ENCODE results near the gene PKN3.
"Not testable (repeated sequence)": the region's sequence is repeated elsewhere in the genome, so short reads cannot be mapped to it uniquely, and the experiment has no call there.

The PKN3 gene

GRCh38 chr9:128694344-128694743, 8.0 kb upstream of the PKN3 start:
- DNase-seq: no peak

- DNase-seq: no peak
Observed at GRCh38 chr9:128696923-128697707, 5.2 kb upstream of the PKN3 start.

- not testable (repeated sequence) for DNase-seq
Observed at GRCh38 chr9:128699096-128699795, 3.1 kb upstream of the PKN3 start.

- DNase-seq: no peak
Observed at GRCh38 chr9:128701227-128701854, 962 bp upstream of the PKN3 start.

DNA sequence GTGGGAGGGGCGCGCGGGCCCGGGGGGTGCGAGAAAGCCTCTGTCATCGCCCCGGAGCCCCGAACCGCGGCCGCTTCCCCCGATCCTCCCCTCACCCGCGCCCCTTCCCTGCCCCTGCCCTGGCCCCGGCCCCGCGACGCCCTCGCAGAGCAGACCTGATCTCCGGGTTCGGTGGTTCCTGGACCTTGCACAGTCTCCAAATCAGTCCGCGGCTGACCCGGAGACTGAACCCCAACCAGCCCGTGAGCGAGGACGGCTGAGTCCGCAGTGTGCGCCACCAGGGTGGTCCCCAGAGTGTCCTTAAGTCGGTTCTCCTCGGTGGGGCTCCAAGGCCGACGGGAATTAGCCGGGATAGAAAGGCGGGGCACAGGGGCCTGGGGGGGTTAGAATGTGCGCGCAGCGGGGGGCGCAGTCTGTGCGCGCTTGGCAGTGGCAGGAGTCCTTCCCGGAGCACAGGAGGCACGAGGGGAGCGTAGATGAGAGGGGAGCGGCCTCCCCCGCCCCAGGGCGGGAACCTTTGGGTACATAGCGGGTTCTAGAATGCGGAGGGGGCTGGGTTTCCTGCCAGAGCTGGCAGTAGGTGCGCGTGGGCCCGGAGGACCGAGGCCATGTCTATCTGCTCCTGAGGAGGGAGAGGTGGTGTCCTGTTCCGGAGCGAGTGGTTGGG, 779 bp downstream of the PKN3 start:
- no peak for DNase-seq

GRCh38 chr9:128703616-128704355, 1.5 kb downstream of the PKN3 start:
- no peak for DNase-seq

- no peak for DNase-seq
Observed at GRCh38 chr9:128704356-128704670, 2.0 kb downstream of the PKN3 start.

GRCh38 chr9:128705051-128705965, 3.0 kb downstream of the PKN3 start:
- no peak for DNase-seq

DNA sequence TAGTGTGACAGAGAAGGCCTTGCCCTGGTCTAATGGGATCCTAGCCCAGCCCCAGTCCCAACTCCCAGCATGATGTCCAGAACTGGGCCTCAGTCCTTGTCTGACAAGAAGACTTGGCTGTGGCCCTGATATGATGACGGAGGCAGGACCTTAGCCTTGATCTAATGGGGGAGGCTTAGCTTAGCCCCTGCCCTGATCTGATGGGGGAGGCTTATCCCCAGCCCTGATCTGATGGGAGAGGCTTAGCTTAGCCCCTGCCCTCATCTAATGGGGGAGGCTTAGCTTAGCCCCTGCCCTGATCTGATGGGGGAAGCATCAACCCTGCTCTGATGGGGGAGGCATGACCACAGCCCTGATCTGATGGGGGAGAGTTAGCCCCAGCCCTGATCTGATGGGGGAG, 3.7 kb downstream of the PKN3 start:
- no peak for DNase-seq

- DNase-seq: no peak
Observed at GRCh38 chr9:128706671-128707381, 4.5 kb downstream of the PKN3 start.

GRCh38 chr9:128707446-128707845, 5.1 kb downstream of the PKN3 start:
- DNase-seq: no peak

- DNase-seq: no peak
Observed at GRCh38 chr9:128712451-128713410, 10.4 kb downstream of the PKN3 start.

- no peak for DNase-seq
Observed at GRCh38 chr9:128713411-128713780, 11.1 kb downstream of the PKN3 start.

DNA sequence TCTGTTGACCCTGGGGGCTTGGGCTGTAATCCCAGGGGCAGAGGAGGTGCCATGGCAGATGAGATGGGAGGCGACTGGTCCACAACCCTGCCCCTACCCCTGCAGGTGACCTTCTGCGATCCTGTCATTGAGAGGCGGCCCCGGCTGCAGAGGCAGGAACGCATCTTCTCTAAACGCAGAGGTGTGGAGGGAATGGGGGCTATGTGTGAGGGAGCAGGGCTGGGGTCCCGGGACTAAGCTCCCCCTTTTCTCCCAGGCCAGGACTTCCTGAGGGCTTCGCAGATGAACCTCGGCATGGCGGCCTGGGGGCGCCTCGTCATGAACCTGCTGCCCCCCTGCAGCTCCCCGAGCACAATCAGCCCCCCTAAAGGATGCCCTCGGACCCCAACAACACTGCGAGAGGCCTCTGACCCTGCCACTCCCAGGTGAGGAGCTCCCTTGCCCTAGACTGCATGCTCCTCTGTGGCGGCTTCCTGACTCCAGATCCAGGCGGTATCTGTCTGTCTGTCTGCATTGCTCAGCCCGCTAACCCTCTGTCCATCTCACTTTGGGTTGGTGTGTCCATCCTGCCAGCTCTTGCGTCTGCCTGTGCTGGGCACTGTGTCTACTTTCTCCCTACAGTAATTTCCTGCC, 11.8 kb downstream of the PKN3 start:
- no peak for DNase-seq

GRCh38 chr9:128714586-128715435, 12.5 kb downstream of the PKN3 start:
- DNase-seq: no peak

DNA sequence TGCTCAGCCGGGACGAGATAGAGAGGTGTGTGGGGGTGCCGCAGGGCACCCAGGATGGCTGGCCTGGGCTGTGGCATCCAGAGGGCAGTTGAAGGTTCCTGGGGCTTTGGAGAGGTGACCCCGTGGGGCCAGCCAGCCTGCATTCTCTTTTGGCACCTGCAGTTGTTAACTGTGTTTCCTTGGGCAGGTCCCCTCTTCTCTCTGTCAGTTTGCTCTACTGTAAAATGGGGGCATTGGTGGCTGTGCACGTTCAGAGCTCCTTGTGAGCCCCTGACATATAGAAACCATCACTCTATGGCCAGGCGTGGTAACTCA, 13.1 kb downstream of the PKN3 start:
- DNase-seq: no peak

DNA sequence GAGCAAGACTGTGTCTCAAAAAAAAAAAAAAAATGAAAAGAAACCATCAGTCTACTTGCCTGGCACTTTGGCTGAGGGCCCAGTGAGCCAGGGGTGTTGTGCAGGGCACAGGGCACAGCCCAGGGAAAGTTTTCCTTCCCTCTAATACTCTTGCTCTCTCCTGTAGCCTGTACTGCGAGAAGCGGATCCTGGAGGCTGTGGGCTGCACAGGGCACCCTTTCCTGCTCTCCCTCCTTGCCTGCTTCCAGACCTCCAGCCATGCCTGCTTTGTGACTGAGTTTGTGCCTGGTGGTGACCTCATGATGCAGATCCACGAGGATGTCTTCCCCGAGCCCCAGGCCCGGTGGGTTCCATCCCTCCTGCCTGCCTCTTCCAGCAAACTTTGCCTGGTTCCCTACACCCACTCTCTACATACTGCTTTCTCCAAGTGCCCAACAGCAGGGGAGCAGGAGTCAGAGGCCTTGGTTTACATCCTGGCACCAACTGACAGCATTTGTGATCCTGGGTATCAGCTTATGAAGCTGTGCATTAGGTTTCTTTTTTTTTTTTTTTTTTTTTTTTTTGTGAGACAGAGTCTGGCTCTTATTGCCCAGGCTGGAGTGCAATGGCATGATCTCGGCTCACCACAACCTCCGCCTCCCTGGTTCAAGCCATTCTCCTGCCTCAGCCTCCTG, 14.4 kb downstream of the PKN3 start:
- no peak for DNase-seq

DNA sequence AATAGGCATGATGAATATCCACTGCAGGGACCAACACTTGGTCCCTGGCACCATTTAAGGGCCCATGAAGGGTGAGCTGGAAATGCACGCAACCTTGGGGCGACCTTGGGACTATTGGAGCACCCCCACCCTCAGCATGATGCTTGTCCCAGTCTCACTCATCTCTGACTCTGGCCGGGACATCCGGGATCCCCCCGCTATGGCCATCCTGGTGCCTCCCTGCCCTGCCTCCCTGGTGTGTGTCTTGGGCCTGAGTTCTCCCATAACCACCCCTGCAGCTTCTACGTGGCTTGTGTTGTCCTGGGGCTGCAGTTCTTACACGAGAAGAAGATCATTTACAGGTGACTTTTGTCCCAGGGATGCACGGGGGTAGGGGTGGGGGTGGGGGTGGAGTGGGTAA, 15.7 kb downstream of the PKN3 start:
- DNase-seq: no peak
